ENCODE data around the gene GALNS. TPM values are rescaled to one million over a fixed set of nuclear protein-coding genes. Genes with fewer than 3 reads are reported as not detected.

Gene GALNS
- polyA plus RNA-seq, 1 donor from 2014 or later = 19.4 TPM

DNA sequence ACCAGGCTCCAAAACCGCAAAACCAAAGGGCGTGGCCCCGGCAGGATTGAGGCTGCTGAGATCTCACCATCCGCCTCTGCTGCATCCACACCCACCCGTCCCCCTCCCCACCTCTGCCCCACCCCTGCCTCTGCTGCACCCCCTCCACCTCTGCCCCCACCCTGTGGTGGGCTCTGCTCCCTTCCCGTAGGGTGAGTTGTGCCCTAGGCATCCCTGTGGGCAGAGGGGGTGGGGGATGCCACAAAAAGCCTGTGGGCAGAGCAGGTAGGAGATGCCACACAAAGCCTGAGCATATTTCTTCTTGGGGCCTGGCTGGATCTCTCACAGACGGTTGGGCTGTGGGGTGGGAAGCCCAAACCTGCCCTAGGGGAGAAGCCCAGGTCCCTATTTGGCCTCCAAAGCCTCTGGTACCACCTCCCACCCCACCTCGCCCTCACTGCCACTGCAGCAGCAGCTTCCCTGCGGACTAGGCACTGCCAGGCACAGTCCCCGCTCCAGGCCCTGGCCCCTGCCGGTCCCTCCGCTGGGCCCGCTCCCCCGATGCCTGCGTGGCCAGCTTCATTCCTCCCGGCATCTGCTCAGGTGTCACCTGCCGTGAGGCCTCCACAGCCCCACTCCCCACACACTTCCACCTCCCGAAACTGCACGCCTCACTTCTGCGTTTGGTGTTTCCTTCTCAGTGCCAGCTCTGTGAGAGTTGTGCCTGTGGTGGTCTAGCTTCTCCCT lies 21.0 kb upstream of the GALNS start:
- Histone ChIP-seq H4K20me1 (ENCODE audit: insufficient read depth) (no peaks in the 10 kb centered on the region), H3K9ac (ENCODE audit: low read length) (no peak overlapping the region), H3K9me3 (ENCODE audit: low read length) (no peaks in the 10 kb centered on the region), H3K4me2 (ENCODE audit: low read length) (no peak overlapping the region), H3K27ac (ENCODE audit: low read length) (no peak overlapping the region), H3K9me2 (ENCODE audit: insufficient read depth, low read length) (no peaks in the 10 kb centered on the region), H3K27me3 (ENCODE audit: insufficient read depth, low read depth, low read length) (no peaks in the 10 kb centered on the region), H3K36me3 (ENCODE audit: insufficient read depth, low read length) (no peaks in the 10 kb centered on the region), H3K79me2 (replicated peaks; ENCODE audit: insufficient read depth, low read length) (no peaks in the 10 kb centered on the region), H2AFZ (ENCODE audit: low read depth, low read length) (no peak overlapping the region), H3F3A (ENCODE audit: insufficient read depth, low read length, poor library complexity, severe bottlenecking) (no peaks in the 10 kb centered on the region), H3K4me3 (ENCODE audit: low read length) (no peak overlapping the region)
- TF ChIP-seq, protein P1, sequence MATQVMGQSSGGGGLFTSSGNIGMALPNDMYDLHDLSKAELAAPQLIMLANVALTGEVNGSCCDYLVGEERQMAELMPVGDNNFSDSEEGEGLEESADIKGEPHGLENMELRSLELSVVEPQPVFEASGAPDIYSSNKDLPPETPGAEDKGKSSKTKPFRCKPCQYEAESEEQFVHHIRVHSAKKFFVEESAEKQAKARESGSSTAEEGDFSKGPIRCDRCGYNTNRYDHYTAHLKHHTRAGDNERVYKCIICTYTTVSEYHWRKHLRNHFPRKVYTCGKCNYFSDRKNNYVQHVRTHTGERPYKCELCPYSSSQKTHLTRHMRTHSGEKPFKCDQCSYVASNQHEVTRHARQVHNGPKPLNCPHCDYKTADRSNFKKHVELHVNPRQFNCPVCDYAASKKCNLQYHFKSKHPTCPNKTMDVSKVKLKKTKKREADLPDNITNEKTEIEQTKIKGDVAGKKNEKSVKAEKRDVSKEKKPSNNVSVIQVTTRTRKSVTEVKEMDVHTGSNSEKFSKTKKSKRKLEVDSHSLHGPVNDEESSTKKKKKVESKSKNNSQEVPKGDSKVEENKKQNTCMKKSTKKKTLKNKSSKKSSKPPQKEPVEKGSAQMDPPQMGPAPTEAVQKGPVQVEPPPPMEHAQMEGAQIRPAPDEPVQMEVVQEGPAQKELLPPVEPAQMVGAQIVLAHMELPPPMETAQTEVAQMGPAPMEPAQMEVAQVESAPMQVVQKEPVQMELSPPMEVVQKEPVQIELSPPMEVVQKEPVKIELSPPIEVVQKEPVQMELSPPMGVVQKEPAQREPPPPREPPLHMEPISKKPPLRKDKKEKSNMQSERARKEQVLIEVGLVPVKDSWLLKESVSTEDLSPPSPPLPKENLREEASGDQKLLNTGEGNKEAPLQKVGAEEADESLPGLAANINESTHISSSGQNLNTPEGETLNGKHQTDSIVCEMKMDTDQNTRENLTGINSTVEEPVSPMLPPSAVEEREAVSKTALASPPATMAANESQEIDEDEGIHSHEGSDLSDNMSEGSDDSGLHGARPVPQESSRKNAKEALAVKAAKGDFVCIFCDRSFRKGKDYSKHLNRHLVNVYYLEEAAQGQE (IDR thresholded peaks at IDR 0.05; ENCODE audit: borderline replicate concordance) = no peak
- TF ChIP-seq RAD21 (conservative IDR thresholded peaks at IDR 0.05) = no peak
- TF ChIP-seq MXI1 (conservative IDR thresholded peaks at IDR 0.05; ENCODE audit: poor library complexity, severe bottlenecking) = no peak
- no peak for TF ChIP-seq SMC3 (conservative IDR thresholded peaks at IDR 0.05; ENCODE audit: poor library complexity)
- TF ChIP-seq POLR2AphosphoS5 (IDR thresholded peaks at IDR 0.05) = no peak
- no peak for TF ChIP-seq CTCF (IDR thresholded peaks at IDR 0.05; ENCODE audit: poor library complexity, severe bottlenecking)

DNA sequence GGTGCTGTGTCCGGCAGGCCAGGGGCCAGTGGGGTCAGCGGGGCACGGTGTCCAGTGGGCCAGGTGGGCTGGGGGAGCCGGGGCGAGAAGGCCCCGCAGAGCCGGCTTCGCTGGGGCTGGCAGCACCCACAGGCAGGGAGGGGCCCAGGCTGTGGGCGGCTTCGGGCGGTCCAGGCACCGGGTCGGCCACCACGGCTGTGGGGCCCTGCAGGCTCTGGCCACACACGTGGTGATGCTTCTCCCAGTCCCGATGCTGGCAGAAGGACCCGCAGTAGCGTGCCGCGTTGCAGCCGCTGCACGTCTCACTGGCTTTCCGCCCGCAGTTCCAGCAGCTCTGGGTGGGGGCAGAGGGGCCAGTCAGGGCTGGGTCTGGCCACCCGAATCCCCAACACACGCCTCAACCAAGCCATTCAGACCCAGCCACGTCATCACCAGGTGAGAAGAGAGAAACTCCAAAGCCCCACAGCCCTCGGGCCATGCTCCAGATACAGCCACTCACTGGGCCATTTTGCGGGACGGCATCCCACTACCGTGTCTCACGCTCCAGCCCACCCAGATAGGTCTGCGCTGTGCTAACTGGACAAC lies 20.3 kb upstream of the GALNS start:
- H3K4me3 ChIP-seq (ENCODE audit: low read length) = no peak overlapping the region
- H3K9me3 ChIP-seq (ENCODE audit: low read length) = no peaks in the 10 kb centered on the region
- no peaks in the 10 kb centered on the region for H3F3A ChIP-seq (ENCODE audit: insufficient read depth, low read length, poor library complexity, severe bottlenecking)
- no peak for TF ChIP-seq MXI1 (conservative IDR thresholded peaks at IDR 0.05; ENCODE audit: poor library complexity, severe bottlenecking)
- no peak for TF ChIP-seq SMC3 (conservative IDR thresholded peaks at IDR 0.05; ENCODE audit: poor library complexity)
- no peak for TF ChIP-seq EZH2 (IDR thresholded peaks at IDR 0.05; ENCODE audit: borderline replicate concordance, insufficient read depth, low read length, poor library complexity, severe bottlenecking)
- no peak for TF ChIP-seq POLR2AphosphoS5 (IDR thresholded peaks at IDR 0.05)
- no peak for TF ChIP-seq TAF1 (IDR thresholded peaks at IDR 0.05; ENCODE audit: low read depth)
- TF ChIP-seq, protein P1 (IDR thresholded peaks at IDR 0.05; ENCODE audit: borderline replicate concordance) = no peak
- TF ChIP-seq EP300 (conservative IDR thresholded peaks at IDR 0.05; ENCODE audit: poor library complexity, severe bottlenecking) = no peak
- TF ChIP-seq RAD21 (conservative IDR thresholded peaks at IDR 0.05) = no peak
- H4K20me1 ChIP-seq (ENCODE audit: insufficient read depth) = no peaks in the 10 kb centered on the region
- no peaks in the 10 kb centered on the region for H3K36me3 ChIP-seq (ENCODE audit: insufficient read depth, low read length)
- no peak overlapping the region for H3K4me2 ChIP-seq (ENCODE audit: low read length)
- H3K27me3 ChIP-seq (ENCODE audit: insufficient read depth, low read depth, low read length) = no peaks in the 10 kb centered on the region
- H3K9me2 ChIP-seq (ENCODE audit: insufficient read depth, low read length) = no peaks in the 10 kb centered on the region
- H3K27ac ChIP-seq (ENCODE audit: low read length) = no peak overlapping the region
- no peak overlapping the region for H3K9ac ChIP-seq (ENCODE audit: low read length)
- H2AFZ ChIP-seq (ENCODE audit: low read depth, low read length) = no peak overlapping the region
- H3K79me2 ChIP-seq (replicated peaks; ENCODE audit: insufficient read depth, low read length) = no peaks in the 10 kb centered on the region
